GM21737 (cell line): Measurements from ENCODE around the gene ASB1.

Source experiments
- ATAC-seq: cut with Tn5 transposase; IDR thresholded peaks from one replicate; pipeline ENCODE4 v1.9.1; 2021; ENCODE audit warnings: mild to moderate bottlenecking, moderate library complexity; ENCODE audit not compliant: unreplicated experiment

The ASB1 gene

GRCh38 chr2:238422285-238422684, 4.4 kb upstream of the ASB1 start:
- no peak for ATAC-seq

- ATAC-seq, result no peak
Observed at GRCh38 chr2:238422940-238423339, 3.8 kb upstream of the ASB1 start.

- ATAC-seq, result no peak
Observed at GRCh38 chr2:238423561-238424312, 3.0 kb upstream of the ASB1 start.

GRCh38 chr2:238424313-238424700, 2.4 kb upstream of the ASB1 start:
- no peak for ATAC-seq

GRCh38 chr2:238425505-238425978, 1.2 kb upstream of the ASB1 start:
- no peak for ATAC-seq

GRCh38 chr2:238425979-238426567, 654 bp upstream of the ASB1 start:
- ATAC-seq, result no peak

GRCh38 chr2:238427435-238428162, 872 bp downstream of the ASB1 start:
- no peak for ATAC-seq

GRCh38 chr2:238428866-238429265, 2.1 kb downstream of the ASB1 start:
- ATAC-seq, result no peak

GRCh38 chr2:238430781-238431180, 4.1 kb downstream of the ASB1 start:
- no peak for ATAC-seq

GRCh38 chr2:238431456-238431855, 4.7 kb downstream of the ASB1 start:
- no peak for ATAC-seq

GRCh38 chr2:238433300-238433915, 6.7 kb downstream of the ASB1 start:
- ATAC-seq, result no peak

GRCh38 chr2:238433941-238434845, 7.5 kb downstream of the ASB1 start:
- no peak for ATAC-seq

GRCh38 chr2:238434846-238435751, 8.4 kb downstream of the ASB1 start:
- no peak for ATAC-seq

- no peak for ATAC-seq
Observed at GRCh38 chr2:238435752-238436096, 9.0 kb downstream of the ASB1 start.

GRCh38 chr2:238438856-238439849, 12.4 kb downstream of the ASB1 start:
- no peak for ATAC-seq

GRCh38 chr2:238439917-238440316, 13.2 kb downstream of the ASB1 start:
- no peak for ATAC-seq

GRCh38 chr2:238440331-238440730, 13.6 kb downstream of the ASB1 start:
- no peak for ATAC-seq

- ATAC-seq, result no peak
Observed at GRCh38 chr2:238440767-238441166, 14.0 kb downstream of the ASB1 start.
